H1 (cell line): Measurements from ENCODE around the gene PTRH1. TPM values are rescaled to one million over a fixed set of nuclear protein-coding genes. Genes with fewer than 3 reads are reported as not detected.

Experiments used
- ASH2L ChIP-seq: fragments of 200-600, 300-600 bp; sonication (generic); IDR thresholded peaks from one replicate; pipeline ENCODE4 v1.7.1; 2017; ENCODE audit warnings: low read length
- BACH1 ChIP-seq: IDR thresholded peaks from 2 replicates; pipeline ENCODE4 v1.6.1; 2012; ENCODE audit warnings: low read length, improper control_type of control experiment
- BRCA1 ChIP-seq: IDR thresholded peaks from 2 replicates; pipeline ENCODE4 v1.6.1; 2012; ENCODE audit warnings: low read depth, low read length, improper control_type of control experiment
- CEBPB ChIP-seq: IDR thresholded peaks from 2 replicates; pipeline ENCODE4 v1.6.1; 2012; ENCODE audit warnings: low read depth, low read length
- CHD1 ChIP-seq: IDR thresholded peaks from 2 replicates; pipeline ENCODE4 v1.6.1; 2012; ENCODE audit warnings: low read depth, low read length, improper control_type of control experiment
- CHD2 ChIP-seq: IDR thresholded peaks from 2 replicates; pipeline ENCODE4 v1.6.1; 2012; ENCODE audit warnings: low read length, improper control_type of control experiment
- CTBP2 ChIP-seq: IDR thresholded peaks from 2 replicates; pipeline ENCODE4 v1.7.0; 2011; ENCODE audit warnings: borderline replicate concordance, mild to moderate bottlenecking, moderate library complexity, mixed read lengths, low read length; ENCODE audit not compliant: insufficient read depth, insufficient read length
- EP300 ChIP-seq, 2 experiments: IDR thresholded peaks; 1 replicate in 1 of 2; 2 replicates in 1 of 2; pipeline ENCODE4 v1.6.1; 2011 to 2012; ENCODE audit warnings: low read depth in 2 of 2, low read length in 2 of 2, mild to moderate bottlenecking in 2 of 2, borderline replicate concordance in 1 of 2, inconsistent platforms in 1 of 2, moderate library complexity in 1 of 2
- GTF2F1 ChIP-seq: IDR thresholded peaks from 2 replicates; pipeline ENCODE4 v1.6.1; 2012; ENCODE audit warnings: low read depth, low read length, improper control_type of control experiment, borderline replicate concordance
- JUN ChIP-seq: IDR thresholded peaks from 2 replicates; pipeline ENCODE4 v1.6.1; 2011; ENCODE audit warnings: low read depth, mild to moderate bottlenecking, improper control_type of control experiment, low read length
- JUND ChIP-seq: IDR thresholded peaks from 2 replicates; pipeline ENCODE4 v1.6.1; 2011; ENCODE audit warnings: mild to moderate bottlenecking, improper control_type of control experiment, low read length
- KDM1A ChIP-seq: fragments of 200-600, 300-600 bp; sonication (generic); IDR thresholded peaks from 2 replicates; pipeline ENCODE4 v1.7.1; 2016; ENCODE audit warnings: mild to moderate bottlenecking, low read length, borderline replicate concordance
- KDM4A ChIP-seq: IDR thresholded peaks from one replicate; pipeline ENCODE4 v1.7.1; 2012; ENCODE audit warnings: low read depth, mild to moderate bottlenecking, moderate library complexity, low read length, inconsistent platforms; ENCODE audit not compliant: severe bottlenecking
- MAFK ChIP-seq: IDR thresholded peaks from 2 replicates; pipeline ENCODE4 v1.6.1; 2012; ENCODE audit warnings: low read depth, mild to moderate bottlenecking, improper control_type of control experiment, low read length
- NRF1 ChIP-seq: IDR thresholded peaks from 2 replicates; pipeline ENCODE4 v1.6.1; 2011; ENCODE audit warnings: mild to moderate bottlenecking, low read depth, low read length, improper control_type of control experiment
- RAD21 ChIP-seq, 2 experiments: IDR thresholded peaks in 1 of 2; conservative IDR thresholded peaks in 1 of 2; 2 replicates each; pipeline ENCODE4 v1.6.1; 2011; ENCODE audit warnings: low read depth in 2 of 2, low read length in 2 of 2, improper control_type of control experiment in 1 of 2, inconsistent platforms in 1 of 2, mild to moderate bottlenecking in 1 of 2, moderate library complexity in 1 of 2
- RFX5 ChIP-seq: IDR thresholded peaks from 2 replicates; pipeline ENCODE4 v1.6.1; 2011; ENCODE audit warnings: low read depth, low read length, improper control_type of control experiment, borderline replicate concordance
- SAP30 ChIP-seq: fragments of 300-600 bp; sonication (generic); IDR thresholded peaks from 2 replicates; pipeline ENCODE4 v1.7.1; 2012; ENCODE audit warnings: low read length, moderate library complexity, mild to moderate bottlenecking, inconsistent platforms; ENCODE audit not compliant: insufficient read depth, insufficient replicate concordance
- SP2 ChIP-seq: IDR thresholded peaks from 2 replicates; pipeline ENCODE4 v1.6.1; 2012; ENCODE audit warnings: mild to moderate bottlenecking, low read length, inconsistent platforms
- SRF ChIP-seq: IDR thresholded peaks from 2 replicates; pipeline ENCODE4 v1.6.1; 2011; ENCODE audit warnings: mild to moderate bottlenecking, low read depth, low read length, moderate library complexity
- SUZ12 ChIP-seq: fragments of 200-600 bp; sonication (generic); IDR thresholded peaks from 2 replicates; pipeline ENCODE4 v1.6.1; 2012; ENCODE audit warnings: mild to moderate bottlenecking, inconsistent platforms, low read length, moderate library complexity, mixed read lengths
- TEAD4 ChIP-seq: IDR thresholded peaks from 2 replicates; pipeline ENCODE4 v1.6.1; 2012; ENCODE audit warnings: low read depth, low read length, inconsistent platforms, mixed read lengths
- YY1 ChIP-seq: IDR thresholded peaks from 2 replicates; pipeline ENCODE4 v1.6.1; 2011; ENCODE audit warnings: low read depth, mild to moderate bottlenecking, low read length
- ZNF274 ChIP-seq: IDR thresholded peaks from 2 replicates; pipeline ENCODE4 v1.7.0; 2012; ENCODE audit warnings: low read length, borderline replicate concordance; ENCODE audit errors: extremely low read depth
- polyA plus RNA-seq, 7 experiments: library from polyadenylated mRNA; depleted of rRNA in 3 of 7; stranded (reverse) in 5 of 7; unstranded in 2 of 7; fragments of >200 nt in 5 of 7; fragments of 200-250 nt in 2 of 7; gene quantifications; 1 replicate in 5 of 7; 2 replicates in 1 of 7; 4 replicates in 1 of 7; pipeline versions ENCODE4 v1.2.1 to v1.2.3, GENCODE V29; 2011 to 2013; ENCODE audit warnings: missing spikeins in 2 of 7, mixed read lengths in 2 of 7
- total RNA-seq: library from RNA; stranded (reverse); fragmentation: NEBNext Ultra II Directional; extraction: Animal tissue kit (Norgen Biotek cat#: 25700); gene quantifications from 2 replicates; pipeline ENCODE4 v1.2.1, GENCODE V29; 2021
- TF ChIP-seq, protein P1 (sequence below): IDR thresholded peaks from 2 replicates; pipeline ENCODE4 v1.6.1; 2012; ENCODE audit warnings: inconsistent platforms

PTRH1 gene
- total and polyA plus RNA-seq, 2 of the 8 experiments (the other 6 are each of a cell fraction or from before 2014, with no cell fraction given), result 11.1 to 19.8 TPM

DNA sequence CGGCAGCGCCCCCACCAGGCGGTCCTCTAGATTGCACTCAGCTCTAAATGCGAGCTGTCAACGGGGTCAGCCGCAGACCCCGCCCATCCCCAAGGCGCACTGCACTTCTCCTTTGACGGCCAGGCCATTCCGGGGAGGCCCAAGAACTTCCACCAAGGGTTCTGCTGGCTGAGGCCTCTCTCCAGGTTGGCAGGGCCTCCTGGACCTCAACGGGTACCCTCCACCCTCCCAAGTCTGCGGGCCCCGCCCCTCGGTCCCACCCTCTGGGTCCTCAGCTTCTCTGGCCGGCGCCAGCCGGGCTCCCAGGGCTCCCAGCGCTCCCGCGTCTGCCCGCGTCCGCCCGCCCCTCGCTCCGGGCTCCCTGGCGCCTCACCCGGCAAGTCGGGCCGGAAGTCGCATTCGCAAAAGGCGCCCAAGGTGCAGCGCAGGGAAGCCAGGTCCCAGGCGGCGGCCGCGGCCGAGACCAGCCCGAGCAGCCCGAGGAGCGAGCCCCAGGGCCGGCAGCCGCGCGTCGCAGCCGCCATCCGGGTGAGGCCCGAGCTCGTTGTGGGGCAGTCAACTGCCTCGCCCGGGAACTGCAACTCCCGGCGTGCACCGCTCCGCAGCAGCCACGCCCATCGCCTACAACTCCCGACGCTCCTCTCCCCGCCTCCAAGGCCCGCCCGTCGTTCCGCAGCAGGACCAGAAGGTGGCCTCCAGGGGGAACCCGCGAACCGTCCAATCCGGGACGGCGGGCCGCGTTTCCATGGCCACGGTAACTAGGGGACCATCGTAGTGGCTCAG lies 19.5 kb upstream of the PTRH1 start, which contains the start of gene TOR2A (continued):
- TF ChIP-seq ZNF274 (no peak), SAP30 (peak; percentile 93), RFX5 (peak; percentile 76; the same call in 1 of the 2 replicates), CTBP2 (no peak), JUND (no peak), JUN (no peak), RAD21 (IDR thresholded peaks at IDR 0.05 in 1 of 2, conservative IDR thresholded peaks at IDR 0.05 in 1 of 2; ENCODE audit: low read depth in 2 of 2, low read length in 2 of 2) (peak; percentile 89 to 93), SP2 (no peak), YY1 (peak; percentile 64; the same call in 1 of the 2 replicates), EP300 (IDR thresholded peaks at IDR 0.05; ENCODE audit: borderline replicate concordance in 1 of 2, low read depth in 2 of 2, low read length in 2 of 2) (peak in 1 of 2 experiments; percentile 68; a peak in 1 of 3 replicates), BRCA1 (no peak), KDM1A (no peak), BACH1 (no peak), GTF2F1 (no peak), NRF1 (no peak), ASH2L (peak; percentile 49), KDM4A (peak; percentile 98), CHD1 (no peak), CHD2 (peak; percentile 41; the same call in 1 of the 2 replicates), SUZ12 (no peak), TEAD4 (no peak), MAFK (no peak), SRF (no peak), CEBPB (no peak)
- TF ChIP-seq, protein P1, sequence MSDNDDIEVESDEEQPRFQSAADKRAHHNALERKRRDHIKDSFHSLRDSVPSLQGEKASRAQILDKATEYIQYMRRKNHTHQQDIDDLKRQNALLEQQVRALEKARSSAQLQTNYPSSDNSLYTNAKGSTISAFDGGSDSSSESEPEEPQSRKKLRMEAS, result peak; percentile 22; the same call in 1 of the 2 replicates
